SU-DHL-6 (cell line): ENCODE data around the gene RNF2.

Experiments
- EZH2phosphoT487 ChIP-seq: fragments of 200-600 bp; sonication (generic), shearing (Covaris generic); conservative IDR thresholded peaks from 2 replicates; pipeline ENCODE4 v1.6.1; 2018; ENCODE audit warnings: mild to moderate bottlenecking, antibody characterized with exemption, low read length, moderate library complexity, mixed read lengths
- TF ChIP-seq, protein P1 (sequence below): fragments of 200-600 bp; sonication (generic); IDR thresholded peaks from one replicate; pipeline ENCODE4 v1.5.1; 2017; ENCODE audit warnings: antibody characterized with exemption, mild to moderate bottlenecking, low read length, moderate library complexity; ENCODE audit not compliant: insufficient read depth, poor library complexity, severe bottlenecking

GRCh38 chr1:185054365-185055060, 9.2 kb downstream of the RNF2 start:
- TF ChIP-seq, protein P1, sequence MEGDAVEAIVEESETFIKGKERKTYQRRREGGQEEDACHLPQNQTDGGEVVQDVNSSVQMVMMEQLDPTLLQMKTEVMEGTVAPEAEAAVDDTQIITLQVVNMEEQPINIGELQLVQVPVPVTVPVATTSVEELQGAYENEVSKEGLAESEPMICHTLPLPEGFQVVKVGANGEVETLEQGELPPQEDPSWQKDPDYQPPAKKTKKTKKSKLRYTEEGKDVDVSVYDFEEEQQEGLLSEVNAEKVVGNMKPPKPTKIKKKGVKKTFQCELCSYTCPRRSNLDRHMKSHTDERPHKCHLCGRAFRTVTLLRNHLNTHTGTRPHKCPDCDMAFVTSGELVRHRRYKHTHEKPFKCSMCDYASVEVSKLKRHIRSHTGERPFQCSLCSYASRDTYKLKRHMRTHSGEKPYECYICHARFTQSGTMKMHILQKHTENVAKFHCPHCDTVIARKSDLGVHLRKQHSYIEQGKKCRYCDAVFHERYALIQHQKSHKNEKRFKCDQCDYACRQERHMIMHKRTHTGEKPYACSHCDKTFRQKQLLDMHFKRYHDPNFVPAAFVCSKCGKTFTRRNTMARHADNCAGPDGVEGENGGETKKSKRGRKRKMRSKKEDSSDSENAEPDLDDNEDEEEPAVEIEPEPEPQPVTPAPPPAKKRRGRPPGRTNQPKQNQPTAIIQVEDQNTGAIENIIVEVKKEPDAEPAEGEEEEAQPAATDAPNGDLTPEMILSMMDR = no peak
- TF ChIP-seq EZH2phosphoT487 = no peak
